Subcutaneous abdominal adipose tissue (tissue), 5 donors: ENCODE measurements around the gene ZNF512.
"Not testable (repeated sequence)": the region's sequence is repeated elsewhere in the genome, so short reads cannot be mapped to it uniquely, and the experiment has no call there.

Experiments used
- H3K27ac ChIP-seq: one replicate; pipeline ENCODE4 v1.7.0; 2013; ENCODE audit warnings: low read depth, mild to moderate bottlenecking, inconsistent platforms, low read length, moderate library complexity
- H3K27me3 ChIP-seq, 5 donors: one replicate each; pipeline ENCODE4 v1.7.0; 2013; ENCODE audit warnings: low read length in 5 of 5, inconsistent platforms in 1 of 5; ENCODE audit not compliant: control insufficient read depth in 5 of 5, insufficient read depth in 4 of 5
- H3K36me3 ChIP-seq, 5 donors: one replicate each; pipeline ENCODE4 v1.7.0; 2013; ENCODE audit warnings: low read length in 5 of 5; ENCODE audit not compliant: control insufficient read depth in 5 of 5, insufficient read depth in 5 of 5
- H3K4me1 ChIP-seq, 5 donors: one replicate each; pipeline ENCODE4 v1.7.0; 2013; ENCODE audit warnings: low read length in 5 of 5, mild to moderate bottlenecking in 3 of 5, moderate library complexity in 1 of 5; ENCODE audit not compliant: control insufficient read depth in 5 of 5, insufficient read depth in 5 of 5
- H3K4me3 ChIP-seq, 5 donors: one replicate each; pipeline ENCODE4 v1.7.0; 2013; ENCODE audit warnings: low read length in 5 of 5, low read depth in 1 of 5
- H3K9ac ChIP-seq, 5 donors: one replicate each; pipeline ENCODE4 v1.7.0; 2013; ENCODE audit warnings: low read length in 5 of 5, mild to moderate bottlenecking in 4 of 5, moderate library complexity in 3 of 5
- H3K9me3 ChIP-seq, 5 donors: one replicate each; pipeline ENCODE4 v1.7.0; 2013; ENCODE audit warnings: low read length in 5 of 5; ENCODE audit not compliant: control insufficient read depth in 5 of 5
- donor health status: healthy.
- donor health status: healthy.
- donor health status: healthy.
- donor health status: healthy.
- donor health status: healthy.

ZNF512 gene

DNA sequence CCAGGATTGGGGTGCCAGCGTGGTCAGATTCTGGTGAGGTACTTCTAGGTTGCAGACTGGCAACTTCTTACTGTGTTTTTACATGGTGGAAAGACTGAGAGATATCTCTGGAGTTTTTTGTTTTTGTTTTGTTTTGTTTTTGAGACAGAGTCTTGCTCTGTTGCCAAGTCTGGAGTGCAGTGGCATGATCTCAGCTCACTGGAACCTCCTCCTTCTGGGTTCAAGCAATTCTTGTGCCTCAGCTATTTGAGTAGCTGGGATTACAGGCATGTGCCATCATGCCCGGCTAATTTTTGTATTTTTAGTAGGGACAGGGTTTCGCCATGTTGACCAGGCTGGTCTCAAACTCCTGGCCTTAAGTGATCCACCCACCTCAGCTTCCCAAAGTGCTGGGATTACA lies 28.4 kb upstream of the ZNF512 start:
- H3K36me3 ChIP-seq, H3K27me3 ChIP-seq, H3K4me1 ChIP-seq, H3K9me3 ChIP-seq, H3K4me3 ChIP-seq, H3K9ac ChIP-seq, H3K27ac ChIP-seq: not testable (repeated sequence)

DNA sequence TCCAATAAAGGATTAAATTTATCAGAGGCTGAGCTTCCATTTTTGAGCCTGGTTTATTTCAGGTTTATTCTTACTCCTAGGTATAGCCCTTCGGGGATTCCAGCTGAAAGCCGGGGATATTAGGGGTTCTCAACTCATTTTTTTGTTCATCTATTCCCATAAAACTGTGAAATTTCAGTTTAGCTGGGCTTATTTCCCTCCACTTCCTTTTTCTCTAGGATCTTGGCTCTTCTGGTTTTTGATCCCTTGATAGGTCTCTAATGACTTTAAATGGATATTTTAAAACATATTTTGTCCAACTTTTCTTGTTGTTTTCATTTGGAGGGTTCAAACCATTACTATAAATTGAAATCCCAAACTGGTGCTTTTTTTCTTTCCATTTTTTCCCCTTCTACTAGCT lies 23.6 kb upstream of the ZNF512 start:
- no peaks in the 10 kb centered on the region for H3K36me3 ChIP-seq
- H3K4me1 ChIP-seq = no peaks in the 10 kb centered on the region
- H3K27ac ChIP-seq = no peak overlapping the region
- no peak overlapping the region for H3K4me3 ChIP-seq
- peaks cover 0 to 6% (median 3%) of the 10 kb centered on the region in 5 donors for H3K27me3 ChIP-seq
- no peaks in the 10 kb centered on the region for H3K9me3 ChIP-seq
- H3K9ac ChIP-seq = no peak overlapping the region

DNA sequence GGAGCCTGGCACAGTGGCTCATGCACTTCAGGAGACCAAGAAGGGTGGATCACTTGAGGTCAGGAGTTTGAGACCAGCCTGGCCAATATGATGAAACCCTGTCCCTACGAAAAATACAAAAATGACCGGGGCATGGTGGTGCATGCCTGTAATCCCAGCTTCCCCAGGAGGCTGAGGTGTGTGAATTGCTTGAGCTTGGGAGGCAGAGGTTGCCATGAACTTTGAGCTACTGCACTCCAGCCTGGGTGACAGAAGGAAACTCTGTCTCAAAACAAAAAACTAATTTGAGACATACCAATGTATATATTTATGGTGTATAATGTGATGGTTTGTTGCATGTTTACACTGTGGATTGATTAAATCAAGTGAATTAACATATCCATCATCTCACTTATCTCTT lies 21.8 kb upstream of the ZNF512 start:
- no peak overlapping the region for H3K9ac ChIP-seq
- no peak overlapping the region for H3K27ac ChIP-seq
- no peaks in the 10 kb centered on the region for H3K9me3 ChIP-seq
- H3K36me3 ChIP-seq = no peaks in the 10 kb centered on the region
- no peaks in the 10 kb centered on the region for H3K4me1 ChIP-seq
- H3K27me3 ChIP-seq = peaks cover 0 to 8% (median 3%) of the 10 kb centered on the region in 5 donors
- H3K4me3 ChIP-seq = no peak overlapping the region

DNA sequence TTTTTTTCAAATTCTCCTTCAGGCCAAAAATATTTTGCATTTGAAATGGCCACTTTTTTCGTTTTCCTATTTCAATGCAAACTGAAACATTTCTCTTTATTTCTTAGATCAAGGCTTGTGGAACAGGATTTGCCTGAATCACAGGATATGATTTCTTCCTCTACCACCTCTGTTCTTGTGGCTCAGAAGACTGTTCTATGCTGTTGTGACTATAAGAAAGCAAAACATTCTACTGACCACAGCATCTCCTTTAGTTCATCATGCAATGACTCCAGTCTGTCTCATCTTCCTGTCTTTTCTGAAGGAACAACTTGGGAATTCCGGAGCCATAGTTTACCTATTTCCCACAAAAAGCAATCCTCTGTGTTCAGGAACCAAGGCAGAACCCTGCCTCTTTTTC lies 16.2 kb upstream of the ZNF512 start:
- H3K4me1 ChIP-seq = no peaks in the 10 kb centered on the region
- H3K27me3 ChIP-seq = peaks cover 0 to 6% (median 3%) of the 10 kb centered on the region in 5 donors
- no peak overlapping the region for H3K9ac ChIP-seq
- no peaks in the 10 kb centered on the region for H3K36me3 ChIP-seq
- no peak overlapping the region for H3K27ac ChIP-seq
- peaks cover 0 to 5% (median 0%) of the 10 kb centered on the region in 5 donors for H3K9me3 ChIP-seq
- H3K4me3 ChIP-seq = no peak overlapping the region

DNA sequence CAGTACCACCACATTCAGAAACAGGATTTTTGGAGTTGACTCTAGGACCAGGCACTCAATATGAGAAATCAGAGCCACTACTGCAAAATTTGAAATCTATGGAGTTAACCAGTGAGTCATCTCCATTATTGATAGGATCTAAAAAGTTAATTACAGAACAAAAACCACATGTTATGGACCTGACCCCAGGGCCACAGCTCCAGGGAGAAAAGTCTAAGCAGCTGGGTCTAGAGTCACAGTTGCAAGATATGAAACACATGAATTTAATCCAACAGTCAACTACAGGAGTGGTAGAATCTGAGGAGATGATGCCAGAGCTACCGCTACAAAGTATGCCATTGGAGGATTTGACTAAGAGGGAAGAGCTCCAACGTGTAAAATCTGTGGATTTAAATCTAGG lies 13.4 kb upstream of the ZNF512 start:
- H3K4me1 ChIP-seq = no peaks in the 10 kb centered on the region
- no peak overlapping the region for H3K9ac ChIP-seq
- no peaks in the 10 kb centered on the region for H3K36me3 ChIP-seq
- H3K27me3 ChIP-seq = peaks cover 0 to 6% (median 3%) of the 10 kb centered on the region in 5 donors
- no peak overlapping the region for H3K27ac ChIP-seq
- no peak overlapping the region for H3K4me3 ChIP-seq
- H3K9me3 ChIP-seq = peaks cover 0 to 28% (median 24%) of the 10 kb centered on the region in 5 donors

DNA sequence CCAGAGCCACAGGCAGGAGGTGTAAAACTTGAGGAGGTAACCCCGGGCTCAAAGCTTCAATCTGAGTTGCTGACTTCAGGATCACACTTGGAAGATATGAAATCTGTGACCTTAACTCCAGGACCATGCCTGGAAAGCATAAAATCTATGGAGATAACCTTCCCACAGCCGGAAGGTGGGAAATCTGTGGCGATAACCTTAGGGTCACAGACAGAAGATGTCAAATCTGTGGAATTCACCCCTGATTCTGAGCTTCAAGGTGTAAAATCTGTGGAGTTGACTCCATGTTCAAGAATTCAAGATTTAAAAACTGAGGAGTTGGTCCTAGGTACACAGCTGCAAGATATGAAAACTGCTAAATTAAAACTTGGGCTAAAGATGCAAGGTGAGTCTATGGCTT lies 11.6 kb upstream of the ZNF512 start:
- peaks cover 0 to 6% (median 0%) of the 10 kb centered on the region in 5 donors for H3K27me3 ChIP-seq
- H3K36me3 ChIP-seq = no peaks in the 10 kb centered on the region
- no peaks in the 10 kb centered on the region for H3K4me1 ChIP-seq
- no peak overlapping the region for H3K9ac ChIP-seq
- H3K27ac ChIP-seq = no peak overlapping the region
- H3K9me3 ChIP-seq = peaks cover 0 to 46% (median 37%) of the 10 kb centered on the region in 5 donors
- H3K4me3 ChIP-seq = no peak overlapping the region

DNA sequence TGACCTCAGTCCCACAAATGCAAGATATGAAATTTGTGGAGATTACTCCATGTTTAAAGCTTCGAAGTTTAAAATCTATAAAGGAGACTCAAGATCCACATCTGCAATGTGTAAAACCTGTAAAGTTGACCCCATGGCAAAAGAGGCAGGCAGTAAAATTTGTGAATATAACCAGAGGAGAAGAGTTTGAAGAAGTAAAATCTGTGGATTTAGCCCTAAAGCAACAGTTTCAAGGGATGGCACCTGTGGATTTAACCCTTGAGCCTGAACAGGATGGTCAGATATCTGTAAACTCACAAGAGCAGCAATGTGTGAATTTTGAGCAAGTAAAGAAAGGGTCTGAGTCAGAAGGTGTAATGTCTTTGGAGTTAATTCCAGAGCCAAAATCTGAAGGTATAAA lies 11.2 kb upstream of the ZNF512 start:
- H3K4me3 ChIP-seq = no peak overlapping the region
- peaks cover 0 to 6% (median 0%) of the 10 kb centered on the region in 5 donors for H3K27me3 ChIP-seq
- H3K9ac ChIP-seq = no peak overlapping the region
- no peaks in the 10 kb centered on the region for H3K36me3 ChIP-seq
- no peak overlapping the region for H3K27ac ChIP-seq
- H3K9me3 ChIP-seq = peaks cover 3 to 50% (median 42%) of the 10 kb centered on the region in 5 donors
- H3K4me1 ChIP-seq = no peaks in the 10 kb centered on the region

DNA sequence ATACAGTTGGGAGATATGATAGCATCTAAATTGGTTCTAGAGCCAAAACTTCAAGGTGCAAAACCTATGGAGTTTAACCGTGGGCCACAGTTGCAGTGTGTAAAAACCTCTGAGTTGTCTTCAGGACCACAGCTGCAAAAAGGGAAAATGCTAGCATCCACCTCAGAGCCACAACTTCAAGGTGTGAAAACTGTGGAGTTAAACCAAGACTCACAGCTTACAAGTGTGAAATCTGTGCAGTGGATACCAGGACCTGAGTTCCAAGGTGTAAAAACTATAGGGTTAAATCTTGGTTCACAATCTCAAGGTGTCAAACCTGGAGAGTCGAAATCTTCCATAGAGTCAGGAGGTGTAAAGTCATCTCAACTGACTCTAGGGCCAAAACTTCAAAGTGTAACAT lies 10.4 kb upstream of the ZNF512 start:
- Histone ChIP-seq H3K27ac (no peak overlapping the region), H3K9me3 (peaks cover 7 to 58% (median 49%) of the 10 kb centered on the region in 5 donors), H3K36me3 (no peaks in the 10 kb centered on the region), H3K4me1 (no peaks in the 10 kb centered on the region), H3K9ac (no peak overlapping the region), H3K27me3 (peaks cover 0 to 6% (median 0%) of the 10 kb centered on the region in 5 donors), H3K4me3 (no peak overlapping the region)

DNA sequence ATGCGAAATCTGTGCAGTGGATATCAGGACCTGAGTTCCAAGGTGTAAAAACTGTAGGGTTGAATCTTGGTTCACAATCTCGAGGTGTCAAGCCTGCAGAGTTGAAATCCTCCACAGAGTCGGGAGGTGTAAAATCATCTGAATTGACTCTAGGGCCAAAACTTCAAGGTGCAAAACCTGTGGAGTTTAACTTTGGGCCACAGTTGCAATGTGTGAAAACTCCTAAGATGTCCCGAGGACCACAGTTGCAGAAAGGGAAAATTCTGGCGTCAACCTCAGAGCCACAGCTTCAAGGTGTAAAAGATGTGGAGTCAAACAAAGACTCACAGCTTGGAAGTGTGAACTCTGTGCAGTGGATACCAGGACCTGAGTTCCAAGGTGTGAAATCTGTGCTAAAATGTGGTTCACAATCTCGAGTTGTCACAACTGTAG lies 9.8 kb upstream of the ZNF512 start:
- Histone ChIP-seq H3K27ac (no peak overlapping the region), H3K9ac (no peak overlapping the region), H3K4me3 (no peak overlapping the region), H3K36me3 (no peaks in the 10 kb centered on the region), H3K9me3 (peaks cover 11 to 63% (median 55%) of the 10 kb centered on the region in 5 donors), H3K4me1 (no peaks in the 10 kb centered on the region), H3K27me3 (peaks cover 0 to 6% (median 0%) of the 10 kb centered on the region in 5 donors)

DNA sequence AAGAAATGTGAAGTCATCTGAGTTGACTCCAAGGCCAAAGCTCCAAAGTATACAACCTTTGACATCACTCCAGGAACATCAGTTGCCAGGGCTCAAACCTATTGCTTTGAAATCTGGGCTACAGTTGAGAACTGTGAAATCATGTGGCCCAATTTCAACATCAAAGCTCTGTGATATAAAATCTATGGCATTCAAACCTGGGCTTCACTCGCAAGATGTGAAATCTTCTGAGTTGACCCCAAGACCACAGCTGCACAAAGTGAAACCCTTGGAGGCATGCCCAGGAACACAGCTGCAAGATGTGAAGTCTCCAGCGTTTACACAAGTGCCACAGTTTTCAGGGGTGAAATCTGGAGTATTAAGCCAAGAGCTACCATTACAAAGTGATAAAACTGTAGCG lies 9.4 kb upstream of the ZNF512 start:
- Histone ChIP-seq H3K9me3 (peaks cover 11 to 68% (median 59%) of the 10 kb centered on the region in 5 donors), H3K36me3 (no peaks in the 10 kb centered on the region), H3K4me3 (no peak overlapping the region), H3K9ac (no peak overlapping the region), H3K27ac (no peak overlapping the region), H3K4me1 (no peaks in the 10 kb centered on the region), H3K27me3 (peaks cover 0 to 5% (median 0%) of the 10 kb centered on the region in 5 donors)
